GM19397 (cell line): ENCODE measurements around the gene KCTD16.

Source experiments
- ATAC-seq: cut with Tn5 transposase; IDR thresholded peaks from one replicate; pipeline ENCODE4 v1.9.1; 2021; ENCODE audit warnings: mild to moderate bottlenecking, moderate library complexity; ENCODE audit not compliant: unreplicated experiment

The KCTD16 gene

GRCh38 chr5:144170276-144171024, at the start of gene KCTD16, which contains the start of gene YIPF5:
Gene KCTD16, plus strand, starts transcription at chr5:144170873.
Gene YIPF5, minus strand, starts transcription at chr5:144170659. Its CDS starts 704 bp downstream, at chr5:144169955.
- peak; percentile 100 for ATAC-seq

GRCh38 chr5:144121577-144121976, 49.1 kb upstream of the KCTD16 start:
- no peak for ATAC-seq

GRCh38 chr5:144122081-144122480, 48.6 kb upstream of the KCTD16 start:
- ATAC-seq = no peak

- ATAC-seq = no peak
Measured at GRCh38 chr5:144122641-144123040, 48.0 kb upstream of the KCTD16 start.

- no peak for ATAC-seq
Measured at GRCh38 chr5:144125163-144125726, 45.4 kb upstream of the KCTD16 start.

GRCh38 chr5:144126707-144127106, 44.0 kb upstream of the KCTD16 start:
- no peak for ATAC-seq

GRCh38 chr5:144128844-144129243, 41.8 kb upstream of the KCTD16 start:
- no peak for ATAC-seq

- no peak for ATAC-seq
Measured at GRCh38 chr5:144130306-144130705, 40.4 kb upstream of the KCTD16 start.

GRCh38 chr5:144131261-144131660, 39.4 kb upstream of the KCTD16 start:
- ATAC-seq = no peak

GRCh38 chr5:144133050-144133633, 37.5 kb upstream of the KCTD16 start:
- no peak for ATAC-seq

GRCh38 chr5:144134194-144134826, 36.4 kb upstream of the KCTD16 start:
- ATAC-seq = no peak

- ATAC-seq = no peak
Measured at GRCh38 chr5:144135113-144135762, 35.4 kb upstream of the KCTD16 start.

GRCh38 chr5:144139586-144139985, 31.1 kb upstream of the KCTD16 start:
- ATAC-seq = no peak

- ATAC-seq = no peak
Measured at GRCh38 chr5:144141585-144141984, 29.1 kb upstream of the KCTD16 start.

- ATAC-seq = peak; percentile 96
Measured at GRCh38 chr5:144142139-144142823, 28.4 kb upstream of the KCTD16 start.

GRCh38 chr5:144142824-144143162, 27.9 kb upstream of the KCTD16 start:
- no peak for ATAC-seq

GRCh38 chr5:144143625-144144024, 27.0 kb upstream of the KCTD16 start:
- no peak for ATAC-seq

GRCh38 chr5:144144956-144145751, 25.5 kb upstream of the KCTD16 start:
- ATAC-seq = no peak

- ATAC-seq = no peak
Measured at GRCh38 chr5:144151026-144151425, 19.6 kb upstream of the KCTD16 start.

GRCh38 chr5:144156767-144157171, 13.9 kb upstream of the KCTD16 start:
- ATAC-seq = no peak
